Body of pancreas (tissue), 4 donors: ENCODE results near the gene TRMU.

ENCODE experiments used
- CTCF ChIP-seq, 7 experiments: fragments of 450-650 bp in 4 of 7; fragments of 200-600 bp in 3 of 7; sonication (generic) in 3 of 7; IDR thresholded peaks; one replicate each; pipeline ENCODE4 v1.5.1; 2016 to 2019; ENCODE audit warnings: antibody characterized with exemption in 7 of 7
- POLR2A ChIP-seq, 3 donors: fragments of 450-650 bp; IDR thresholded peaks; one replicate each; pipeline ENCODE4 v1.6.1; 2016; ENCODE audit warnings: antibody characterized with exemption in 3 of 3, mild to moderate bottlenecking in 2 of 3

DNA sequence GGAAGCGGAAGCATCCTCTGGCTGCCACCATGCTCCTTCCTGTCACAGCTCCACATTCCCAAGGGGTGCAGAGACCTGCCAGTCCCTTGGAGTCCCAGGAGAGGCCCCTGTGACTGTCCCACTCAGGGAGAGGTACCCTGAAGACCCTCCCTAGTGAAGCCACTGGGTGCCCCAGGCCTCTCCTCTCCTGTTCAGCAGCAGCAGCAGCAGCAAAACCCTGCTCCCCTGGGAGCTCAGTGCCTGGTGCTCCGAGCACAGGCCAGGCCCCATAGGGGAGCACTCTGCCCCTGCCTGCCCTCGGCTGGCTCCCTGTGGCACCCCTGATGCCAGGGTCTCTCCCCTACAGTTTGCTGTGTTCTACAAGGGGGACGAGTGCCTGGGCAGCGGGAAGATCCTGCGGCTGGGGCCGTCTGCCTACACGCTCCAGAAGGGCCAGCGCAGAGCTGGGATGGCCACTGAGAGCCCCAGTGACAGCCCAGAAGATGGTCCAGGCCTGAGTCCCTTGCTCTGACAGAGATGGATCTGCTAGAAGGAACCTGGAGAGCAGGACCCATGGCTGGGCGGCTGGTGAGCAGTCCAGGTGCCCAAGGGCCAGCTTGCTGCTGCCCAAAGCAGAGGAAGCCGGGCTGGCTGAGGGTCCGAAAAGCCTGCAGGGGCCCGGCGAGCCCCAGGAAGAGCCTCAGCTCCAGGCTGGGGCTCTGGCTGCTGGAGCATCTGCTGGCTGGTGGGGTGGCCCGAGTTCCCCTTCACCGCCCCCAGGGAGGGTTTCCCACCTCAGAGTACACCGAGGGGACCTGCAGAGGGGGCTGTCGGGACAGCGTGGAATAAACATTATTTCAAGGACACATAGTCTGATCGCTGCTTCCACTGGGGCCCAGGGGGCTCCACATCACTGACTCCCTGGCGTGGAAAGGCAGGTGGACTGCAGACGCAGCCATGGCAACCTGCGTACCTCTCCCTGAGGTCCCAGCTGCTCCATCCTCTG is 21.3 kb downstream of the TRMU start:
- TF ChIP-seq CTCF (IDR thresholded peaks at IDR 0.05) (no peak), POLR2A (IDR thresholded peaks at IDR 0.05) (no peak)
